ENCODE measurements around the gene MYB. TPM values are rescaled to one million over a fixed set of nuclear protein-coding genes. Genes with fewer than 3 reads are reported as not detected.
"Not testable (repeated sequence)": the region's sequence is repeated elsewhere in the genome, so short reads cannot be mapped to it uniquely, and the experiment has no call there.

The MYB gene
- total and polyA plus RNA-seq, 2 of the 4 experiments (the other 2 are of a cell fraction) = 0.44 to 0.90 TPM

- H4K8ac ChIP-seq (ENCODE audit: low read depth in 2 of 2, low read length in 2 of 2); H2BK15ac ChIP-seq (ENCODE audit: low read depth, low read length); H2AFZ ChIP-seq (replicated peaks; ENCODE audit: low read length, poor library complexity); DNase-seq; H2BK20ac ChIP-seq (ENCODE audit: low read depth, low read length); H3K79me1 ChIP-seq (ENCODE audit: low read depth in 1 of 2, low read length in 2 of 2); H4K20me1 ChIP-seq (ENCODE audit: insufficient read depth, low read length); H2BK5ac ChIP-seq (ENCODE audit: low read depth, low read length, poor library complexity, severe bottlenecking); H3K23ac ChIP-seq (ENCODE audit: low read depth, low read length); H3K9ac ChIP-seq (ENCODE audit: low read depth, low read length); H3K4me1 ChIP-seq (ENCODE audit: control insufficient read depth, insufficient read depth, low read length); H3K27me3 ChIP-seq (ENCODE audit: control insufficient read depth, insufficient read depth, low read length); POLR2A ChIA-PET (ENCODE audit: unreplicated experiment); H3K9me1 ChIP-seq (ENCODE audit: insufficient read depth, low read length); H3K4me3 ChIP-seq (ENCODE audit: insufficient read depth, low read depth, low read length); H3K36me3 ChIP-seq (ENCODE audit: control insufficient read depth, insufficient read depth, low read length); H2AK5ac ChIP-seq (ENCODE audit: low read depth, low read length); CTCF ChIA-PET; H2BK120ac ChIP-seq (ENCODE audit: low read depth, low read length); dilution Hi-C loops (cut with HindIII; ENCODE audit: low sequenced_read_pairs, unreplicated experiment); H4K91ac ChIP-seq (ENCODE audit: insufficient read depth, low read depth, low read length); H3K18ac ChIP-seq (ENCODE audit: low read depth, low read length); in situ Hi-C loops (cut with MboI; ENCODE audit: low sequenced_read_pairs); ATAC-seq (ENCODE audit: low read depth); BruUV-seq (replicated peaks); H3K14ac ChIP-seq (replicated peaks; ENCODE audit: low read depth, low read length); H3K9me3 ChIP-seq (ENCODE audit: control insufficient read depth, insufficient read depth, low read length); H3K27ac ChIP-seq (ENCODE audit: insufficient read depth, low read length); H3K56ac ChIP-seq (ENCODE audit: extremely low read depth, insufficient read depth, low read length); H2AK9ac ChIP-seq (replicated peaks; ENCODE audit: low read depth, low read length, poor library complexity); H4K5ac ChIP-seq (ENCODE audit: low read depth, low read length); H3K4ac ChIP-seq (ENCODE audit: low read depth, low read length); H3K4me2 ChIP-seq (ENCODE audit: low read depth, low read length); intact Hi-C loops (cut with micrococcal nuclease): not testable (repeated sequence)
- 60% methylated on average over 1 of the region's 6 CpGs; no CpG with 5 or more reads in 1 of the 2 experiments for WGBS, 2 experiments (ENCODE audit: extremely low coverage in 2 of 2, insufficient read length in 1 of 2)
These were observed 16.7 kb upstream of the MYB start for GRCh38 chr6:135164387-135164786.

Measured in IMR-90 (cell line).